ENCODE data around the gene TDO2.

GRCh38 chr4:155935389-155935986, 32.0 kb downstream of the TDO2 start:
- no peak for TF ChIP-seq BHLHE40 (IDR thresholded peaks at IDR 0.05; ENCODE audit: borderline replicate concordance)
- TF ChIP-seq ELF4 (IDR thresholded peaks at IDR 0.05): no peak
